DOHH2 (cell line): ENCODE measurements around the gene MUC6.

Source experiments
- H3F3A ChIP-seq: fragments of 200-600 bp; sonication (generic), shearing (Covaris generic); 2 replicates; pipeline ENCODE4 v1.6.0; 2016; ENCODE audit warnings: antibody characterized with exemption, mild to moderate bottlenecking; ENCODE audit not compliant: control insufficient read depth, insufficient read depth
- H3K27ac ChIP-seq: fragments of 200-600 bp; sonication (generic); 2 replicates; pipeline ENCODE4 v1.5.1; 2014; ENCODE audit warnings: low read depth, mild to moderate bottlenecking, low read length, moderate library complexity
- H3K27me3 ChIP-seq: fragments of 200-600 bp; sonication (generic); 2 replicates; pipeline ENCODE4 v1.6.1; 2014; ENCODE audit warnings: mild to moderate bottlenecking, low read length, mixed read lengths; ENCODE audit not compliant: control insufficient read depth
- H3K36me3 ChIP-seq: fragments of 200-600 bp; sonication (generic); 2 replicates; pipeline ENCODE4 v1.6.1; 2014; ENCODE audit warnings: mild to moderate bottlenecking, low read length, moderate library complexity, mixed read lengths; ENCODE audit not compliant: control insufficient read depth
- H3K4me1 ChIP-seq: fragments of 200-600 bp; sonication (generic); 2 replicates; pipeline ENCODE4 v1.6.1; 2014; ENCODE audit warnings: mild to moderate bottlenecking, low read length, mixed read lengths; ENCODE audit not compliant: control insufficient read depth
- H3K4me2 ChIP-seq: fragments of 200-600 bp; sonication (generic); 2 replicates; pipeline ENCODE4 v1.6.0; 2014; ENCODE audit warnings: mild to moderate bottlenecking, low read length, moderate library complexity
- H3K4me3 ChIP-seq: fragments of 200-600 bp; sonication (generic); 2 replicates; pipeline ENCODE4 v1.5.1; 2014; ENCODE audit warnings: mild to moderate bottlenecking, low read length, mixed read lengths
- H3K79me2 ChIP-seq: fragments of 200-600 bp; sonication (generic); 2 replicates; pipeline ENCODE4 v1.6.1; 2014; ENCODE audit warnings: mild to moderate bottlenecking, low read length, mixed read lengths; ENCODE audit not compliant: control insufficient read depth
- H3K9me2 ChIP-seq: fragments of 200-600 bp; sonication (generic); replicated peaks from 2 replicates; pipeline ENCODE4 v1.6.1; 2014; ENCODE audit warnings: mild to moderate bottlenecking, low read length, mixed read lengths; ENCODE audit not compliant: control insufficient read depth
- H3K9me3 ChIP-seq: fragments of 200-600 bp; sonication (generic); 2 replicates; pipeline ENCODE4 v1.6.1; 2014; ENCODE audit warnings: antibody characterized with exemption, low read length, mixed read lengths; ENCODE audit not compliant: control insufficient read depth, insufficient read depth
- H4K20me1 ChIP-seq: fragments of 200-600 bp; sonication (generic); 2 replicates; pipeline ENCODE4 v1.6.0; 2014; ENCODE audit warnings: low read depth, mild to moderate bottlenecking, antibody characterized with exemption, low read length, moderate library complexity; ENCODE audit not compliant: control insufficient read depth, insufficient read depth
- EZH2phosphoT487 ChIP-seq: fragments of 200-600 bp; sonication (generic); IDR thresholded peaks from 2 replicates; pipeline ENCODE4 v1.6.1; 2017; ENCODE audit warnings: borderline replicate concordance, mild to moderate bottlenecking, antibody characterized with exemption, low read length, moderate library complexity, mixed read lengths
- TF ChIP-seq, protein P1 (sequence below): fragments of 200-600 bp; sonication (generic); IDR thresholded peaks from one replicate; pipeline ENCODE4 v1.5.1; 2014; ENCODE audit warnings: antibody characterized with exemption, mild to moderate bottlenecking, low read depth, low read length; ENCODE audit not compliant: poor library complexity, severe bottlenecking

The MUC6 gene

DNA sequence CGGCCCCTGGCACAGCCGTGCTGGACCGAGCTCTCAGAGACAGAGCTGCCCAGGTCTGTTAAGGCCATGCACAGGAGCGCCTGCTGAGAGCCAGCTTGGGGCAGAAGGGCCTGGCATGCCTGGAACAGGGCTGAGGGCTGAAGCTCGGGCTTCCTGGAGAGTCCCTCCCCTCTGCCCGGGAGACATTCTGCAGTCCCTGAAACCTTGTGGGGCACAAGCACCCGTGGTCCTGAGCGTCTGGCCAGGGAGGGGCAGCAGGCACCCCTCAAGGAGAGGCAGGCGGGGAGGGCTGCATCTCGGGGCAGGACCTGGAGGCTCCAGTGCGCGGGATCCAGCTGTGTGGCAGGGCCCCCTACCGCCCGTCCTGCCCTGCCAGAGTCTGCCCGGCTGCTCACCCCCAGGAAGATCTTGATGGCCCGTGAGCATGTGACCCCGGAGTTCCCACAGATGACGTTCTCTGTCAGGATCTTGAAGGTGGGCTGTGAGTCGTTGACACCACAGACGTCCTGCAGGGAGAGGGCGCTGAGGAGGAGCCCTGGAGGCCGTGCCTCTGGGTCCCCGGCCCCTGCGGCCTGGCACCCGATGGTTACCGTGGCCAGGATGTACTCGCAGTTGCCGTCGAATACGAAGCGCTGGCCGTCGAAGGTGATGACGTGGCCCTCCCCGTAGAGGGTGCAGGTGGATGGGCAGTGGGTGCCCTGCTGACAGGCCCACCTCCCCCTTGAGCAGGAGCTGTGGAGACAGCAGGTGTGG, 10.9 kb downstream of the MUC6 start:
- TF ChIP-seq, protein P1, sequence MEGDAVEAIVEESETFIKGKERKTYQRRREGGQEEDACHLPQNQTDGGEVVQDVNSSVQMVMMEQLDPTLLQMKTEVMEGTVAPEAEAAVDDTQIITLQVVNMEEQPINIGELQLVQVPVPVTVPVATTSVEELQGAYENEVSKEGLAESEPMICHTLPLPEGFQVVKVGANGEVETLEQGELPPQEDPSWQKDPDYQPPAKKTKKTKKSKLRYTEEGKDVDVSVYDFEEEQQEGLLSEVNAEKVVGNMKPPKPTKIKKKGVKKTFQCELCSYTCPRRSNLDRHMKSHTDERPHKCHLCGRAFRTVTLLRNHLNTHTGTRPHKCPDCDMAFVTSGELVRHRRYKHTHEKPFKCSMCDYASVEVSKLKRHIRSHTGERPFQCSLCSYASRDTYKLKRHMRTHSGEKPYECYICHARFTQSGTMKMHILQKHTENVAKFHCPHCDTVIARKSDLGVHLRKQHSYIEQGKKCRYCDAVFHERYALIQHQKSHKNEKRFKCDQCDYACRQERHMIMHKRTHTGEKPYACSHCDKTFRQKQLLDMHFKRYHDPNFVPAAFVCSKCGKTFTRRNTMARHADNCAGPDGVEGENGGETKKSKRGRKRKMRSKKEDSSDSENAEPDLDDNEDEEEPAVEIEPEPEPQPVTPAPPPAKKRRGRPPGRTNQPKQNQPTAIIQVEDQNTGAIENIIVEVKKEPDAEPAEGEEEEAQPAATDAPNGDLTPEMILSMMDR = no peak
- no peak for TF ChIP-seq EZH2phosphoT487
- Histone ChIP-seq H3K4me3 (no peak overlapping the region), H3K4me2 (no peak overlapping the region), H3K27ac (no peak overlapping the region), H3K79me2 (no peaks in the 10 kb centered on the region), H3F3A (no peaks in the 10 kb centered on the region), H3K9me3 (no peaks in the 10 kb centered on the region), H3K27me3 (no peaks in the 10 kb centered on the region), H3K4me1 (no peaks in the 10 kb centered on the region), H4K20me1 (no peaks in the 10 kb centered on the region), H3K9me2 (no peaks in the 10 kb centered on the region), H3K36me3 (no peaks in the 10 kb centered on the region)

DNA sequence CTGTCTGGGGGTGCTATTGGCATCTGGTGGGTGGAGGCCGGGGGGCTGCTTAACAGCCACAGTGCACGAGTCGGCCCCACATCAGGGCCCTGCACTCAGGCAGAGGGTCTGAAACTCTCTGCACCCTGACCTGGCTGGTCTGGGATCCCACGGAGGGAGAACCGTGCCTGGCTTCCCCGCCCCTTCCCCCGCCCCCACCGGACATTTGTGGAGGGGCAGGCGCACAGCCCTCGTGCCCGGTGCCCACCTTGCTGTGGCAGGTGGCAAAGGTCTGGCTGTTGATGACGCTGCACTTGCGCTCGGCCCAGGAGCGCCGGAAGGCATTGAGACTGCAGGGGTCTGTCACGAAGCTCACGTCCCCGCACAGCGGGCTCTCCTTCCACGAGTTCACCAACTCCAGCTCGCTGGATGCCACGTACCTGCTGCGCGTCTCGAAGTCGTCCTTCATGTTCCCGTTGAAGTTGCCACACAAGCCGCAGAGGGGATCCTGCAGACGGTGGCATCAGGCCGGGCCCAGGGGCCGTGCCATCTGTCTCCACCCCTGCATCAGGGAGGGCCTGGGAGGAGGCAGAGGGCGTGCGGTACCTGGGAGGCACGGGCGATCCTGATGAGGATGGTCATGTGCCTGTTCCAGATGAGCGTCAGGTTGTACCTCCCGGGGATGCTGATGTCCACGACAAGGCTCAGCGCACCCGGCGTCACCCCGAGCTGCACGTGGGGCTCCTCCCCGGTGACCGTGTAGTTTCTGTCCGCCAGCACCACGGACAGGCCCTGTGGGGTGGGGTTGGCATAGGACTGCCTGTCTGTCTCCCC, 11.7 kb downstream of the MUC6 start:
- H3K4me3 ChIP-seq = no peak overlapping the region
- no peaks in the 10 kb centered on the region for H3K27me3 ChIP-seq
- H3K4me2 ChIP-seq = no peak overlapping the region
- H3F3A ChIP-seq = no peaks in the 10 kb centered on the region
- no peaks in the 10 kb centered on the region for H3K9me2 ChIP-seq
- no peaks in the 10 kb centered on the region for H3K4me1 ChIP-seq
- no peak overlapping the region for H3K27ac ChIP-seq
- no peaks in the 10 kb centered on the region for H3K9me3 ChIP-seq
- no peak for TF ChIP-seq EZH2phosphoT487
- TF ChIP-seq, protein P1 = no peak
- H3K79me2 ChIP-seq = no peaks in the 10 kb centered on the region
- H3K36me3 ChIP-seq = no peaks in the 10 kb centered on the region
- no peaks in the 10 kb centered on the region for H4K20me1 ChIP-seq

DNA sequence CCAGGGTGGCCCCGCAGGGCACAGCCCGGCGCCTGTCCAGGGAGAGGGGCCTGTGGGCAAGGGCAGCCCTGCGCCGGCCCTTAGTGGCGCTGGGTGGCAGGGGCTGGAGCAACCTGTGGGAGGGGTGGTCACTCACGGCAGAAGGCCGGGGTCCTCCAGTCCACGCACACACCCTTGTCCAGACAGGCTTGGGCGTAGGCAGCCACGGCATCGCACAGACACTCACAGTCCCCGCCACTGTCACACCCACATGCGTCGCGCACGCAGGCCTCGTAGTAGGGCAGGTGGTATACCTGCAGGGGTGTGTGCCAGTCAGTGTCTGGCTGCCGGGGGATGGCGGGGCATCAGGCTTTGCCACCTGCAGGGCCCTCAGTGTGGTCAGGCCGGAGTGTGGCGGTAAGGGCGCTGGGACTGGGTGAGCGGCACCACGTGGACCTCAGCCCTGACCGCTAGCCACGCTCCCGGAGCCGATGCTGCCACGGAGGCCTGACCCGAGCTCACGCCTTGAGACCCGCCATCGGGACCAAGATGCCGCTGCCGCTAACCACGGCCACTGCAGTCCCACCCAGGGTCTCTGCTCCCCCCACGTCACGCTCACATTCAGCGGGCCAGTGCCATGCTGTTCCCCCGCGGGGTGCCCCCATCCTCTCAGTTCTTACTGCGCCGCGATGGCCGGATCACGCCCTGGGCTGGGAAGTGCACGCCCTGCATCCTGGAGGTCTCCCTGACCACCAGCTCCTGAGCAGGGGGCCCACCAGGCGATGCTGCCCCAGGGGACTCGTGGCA, 12.5 kb downstream of the MUC6 start:
- H3F3A ChIP-seq = no peaks in the 10 kb centered on the region
- no peaks in the 10 kb centered on the region for H4K20me1 ChIP-seq
- H3K4me3 ChIP-seq = no peak overlapping the region
- H3K27ac ChIP-seq = no peak overlapping the region
- no peaks in the 10 kb centered on the region for H3K36me3 ChIP-seq
- no peak overlapping the region for H3K4me2 ChIP-seq
- H3K9me3 ChIP-seq = no peaks in the 10 kb centered on the region
- H3K4me1 ChIP-seq = no peaks in the 10 kb centered on the region
- no peaks in the 10 kb centered on the region for H3K9me2 ChIP-seq
- no peaks in the 10 kb centered on the region for H3K79me2 ChIP-seq
- TF ChIP-seq EZH2phosphoT487 = no peak
- TF ChIP-seq, protein P1 = no peak
- H3K27me3 ChIP-seq = no peaks in the 10 kb centered on the region
